T-helper 2 cell treated with Interferon-gamma antibody and Interleukin-4, amounts not matched to agents 100 ng/mL and 5 ng/mL, for 36 hours (primary cell): ENCODE measurements around the gene MAGI2. TPM values are rescaled to one million over a fixed set of nuclear protein-coding genes. Genes with fewer than 3 reads are reported as not detected.

ENCODE experiments used
- intact Hi-C: fragments of 100-400 bp; cut with micrococcal nuclease; formaldehyde crosslinking; loops from one replicate; pipeline ENCODE4 v1.15.1; 2023
- total RNA-seq: library from RNA; stranded (reverse); gene quantifications from 2 replicates; pipeline ENCODE4 v1.2.3, GENCODE V29; 2022

The MAGI2 gene
- total RNA-seq, 1 donor from 2014 or later, result not detected

- intact Hi-C loops, result no loop called here
Observed at GRCh38 chr7:77982926-77983550, 1470.4 kb downstream of the MAGI2 start.

DNA sequence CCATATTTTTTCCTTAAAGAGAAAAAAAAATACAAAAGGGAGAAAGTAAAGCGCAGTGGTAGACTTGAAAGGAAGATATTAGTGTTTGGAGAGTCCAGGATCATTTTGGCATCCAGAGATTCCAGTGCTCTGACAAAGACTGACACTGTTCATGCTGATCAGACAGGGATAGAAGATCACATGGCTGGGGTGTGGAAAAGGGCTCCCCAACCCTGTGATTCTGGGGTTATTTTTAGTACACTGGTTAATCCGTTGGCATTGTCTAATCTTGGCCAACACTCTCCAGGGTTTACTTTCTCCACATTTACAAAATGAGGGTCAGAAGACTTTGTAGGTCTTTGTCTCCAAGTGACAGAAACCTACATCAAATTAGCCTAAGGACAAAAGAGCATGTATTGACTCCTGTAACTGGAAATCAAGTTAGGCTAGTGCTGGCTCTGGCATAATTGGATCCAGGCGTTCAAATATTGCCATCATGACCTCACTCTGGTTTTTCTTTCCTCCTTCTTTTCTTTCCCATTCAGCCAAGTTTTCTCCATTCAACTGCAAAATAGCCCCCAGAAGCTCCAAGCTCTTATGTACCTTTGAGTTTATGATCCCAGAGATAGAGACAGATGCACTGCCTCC is 1473.3 kb downstream of the MAGI2 start:
- intact Hi-C loops, result no loop called here

GRCh38 chr7:77979219-77979618 is 1474.2 kb downstream of the MAGI2 start:
- intact Hi-C loops, result no loop called here

- intact Hi-C loops, result no loop called here
Observed at GRCh38 chr7:77975672-77976480, 1477.6 kb downstream of the MAGI2 start.

DNA sequence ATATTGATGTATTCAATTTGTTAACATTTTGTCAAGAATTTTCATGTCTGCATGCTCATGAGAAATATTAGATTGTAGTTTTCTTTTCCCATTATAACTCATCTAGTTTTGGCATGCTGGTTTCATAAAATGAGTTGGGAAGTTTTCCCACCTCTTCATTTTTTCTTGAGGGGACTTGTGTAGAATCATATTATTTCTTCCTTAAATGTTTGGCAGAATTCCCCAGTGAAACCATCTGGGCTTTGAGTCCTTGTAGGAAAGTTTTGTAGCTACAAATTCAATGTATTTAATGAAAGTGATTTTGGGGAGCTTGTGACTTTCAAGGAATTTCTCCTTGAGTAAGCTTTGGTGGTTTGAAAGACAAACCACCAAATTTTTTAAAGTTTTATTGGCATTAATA is 1481.7 kb downstream of the MAGI2 start:
- intact Hi-C loops, result no loop called here

GRCh38 chr7:77967429-77967828 is 1486.0 kb downstream of the MAGI2 start:
- intact Hi-C loops, result no loop called here
